ENCODE results near the gene MSMB. TPM values are rescaled to one million over a fixed set of nuclear protein-coding genes. Genes with fewer than 3 reads are reported as not detected.

Gene MSMB
- total and polyA plus RNA-seq, 2 of the 8 experiments (the other 6 are each of a cell fraction or from before 2014, with no cell fraction given) = not detected

DNA sequence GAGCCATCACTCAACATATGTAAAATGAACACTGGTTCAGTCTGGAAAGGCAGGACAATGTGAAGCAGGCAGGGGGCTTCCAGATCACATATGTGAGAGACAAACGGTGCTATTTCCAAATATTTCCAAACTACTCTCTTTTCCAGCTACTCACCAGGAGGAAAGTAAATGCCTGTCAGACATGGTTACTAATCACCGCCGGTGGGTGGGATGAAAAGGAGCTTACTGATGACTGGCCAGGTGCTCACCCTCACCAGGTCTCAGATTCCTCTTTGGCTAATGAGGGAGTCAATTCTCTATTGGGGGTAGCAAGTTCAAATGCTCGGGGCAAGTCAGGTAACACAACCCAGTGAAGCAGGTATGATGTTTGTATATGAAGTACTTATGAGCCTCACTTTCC is 9.7 kb upstream of the MSMB start:
- Histone ChIP-seq H3K27me3 (replicated peaks in 1 of 4; ENCODE audit: control insufficient read depth in 3 of 4, extremely low read depth in 1 of 4, insufficient read depth in 3 of 4, low read length in 3 of 4) (no peaks in the 10 kb centered on the region), H4K5ac (ENCODE audit: insufficient read length, low read depth, low read length) (no peak overlapping the region), H2AK5ac (ENCODE audit: low read depth, low read length) (no peak overlapping the region), H3K56ac (replicated peaks; ENCODE audit: insufficient read length, low read depth, low read length) (no peak overlapping the region), H3K4ac (replicated peaks; ENCODE audit: insufficient read length, low read depth, low read length) (no peak overlapping the region), H2BK12ac (ENCODE audit: low read depth, low read length) (no peak overlapping the region), H2AFZ (ENCODE audit: low read length) (no peak overlapping the region), H2BK120ac (replicated peaks; ENCODE audit: low read depth, low read length) (peak overlapping the region; percentile 13), H4K20me1 (replicated peaks in 1 of 2; ENCODE audit: control insufficient read depth in 1 of 2, insufficient read depth in 2 of 2, low read length in 2 of 2) (no peaks in the 10 kb centered on the region), H3K4me1 (replicated peaks in 1 of 4; ENCODE audit: control insufficient read depth in 3 of 4, insufficient read depth in 4 of 4, low read length in 3 of 4) (peaks cover 2 to 19% (median 10%) of the 10 kb centered on the region in 4 experiments; a peak in 6 of 7 replicates), H3K79me1 (ENCODE audit: low read depth, low read length) (no peaks in the 10 kb centered on the region), H3K23me2 (ENCODE audit: low read depth, low read length) (no peaks in the 10 kb centered on the region; the same call in 1 of the 2 replicates), H2BK15ac (ENCODE audit: low read length) (no peak overlapping the region), H3K18ac (ENCODE audit: extremely low read depth, low read length) (no peak overlapping the region), H3K4me2 (ENCODE audit: insufficient read depth in 1 of 2, low read depth in 2 of 2, low read length in 2 of 2) (no peak overlapping the region), H2BK5ac (ENCODE audit: low read depth, low read length) (no peak overlapping the region), H4K8ac (ENCODE audit: extremely low read depth, insufficient read depth, low read length) (no peak overlapping the region), H3K27ac (ENCODE audit: low read depth, low read length) (no peak overlapping the region), H3K4me3 (ENCODE audit: extremely low read depth in 1 of 4, insufficient read depth in 2 of 4, low read depth in 3 of 4, low read length in 4 of 4) (no peak overlapping the region), H3K9ac (replicated peaks in 1 of 4; ENCODE audit: extremely low read depth in 1 of 4, low read depth in 3 of 4, low read length in 3 of 4) (no peak overlapping the region), H3K36me3 (ENCODE audit: control insufficient read depth in 2 of 4, insufficient read depth in 4 of 4, low read length in 3 of 4) (no peaks in the 10 kb centered on the region), H3K23ac (ENCODE audit: insufficient read length) (no peak overlapping the region), H3K14ac (ENCODE audit: insufficient read length) (no peak overlapping the region), H4K91ac (replicated peaks; ENCODE audit: insufficient read length, low read length) (no peak overlapping the region), H3K79me2 (ENCODE audit: control insufficient read depth in 1 of 2, insufficient read depth in 2 of 2, low read length in 2 of 2) (no peaks in the 10 kb centered on the region), H2BK20ac (ENCODE audit: low read length) (no peak overlapping the region), H3K9me3 (ENCODE audit: insufficient read depth in 2 of 2, low read depth in 1 of 2, low read length in 1 of 2) (no peaks in the 10 kb centered on the region)
- no peak for TF ChIP-seq TEAD4 (IDR thresholded peaks at IDR 0.05; ENCODE audit: low read depth, low read length)
- TF ChIP-seq CHD1 (IDR thresholded peaks at IDR 0.05; ENCODE audit: low read depth, low read length) = no peak
- TF ChIP-seq RFX5 (IDR thresholded peaks at IDR 0.05; ENCODE audit: borderline replicate concordance, low read depth, low read length) = no peak
- TF ChIP-seq RXRA (IDR thresholded peaks at IDR 0.05; ENCODE audit: insufficient read depth, low read depth, low read length) = no peak
- no peak for TF ChIP-seq CHD2 (IDR thresholded peaks at IDR 0.05; ENCODE audit: low read length)
- TF ChIP-seq SAP30 (IDR thresholded peaks at IDR 0.05; ENCODE audit: insufficient read depth, insufficient replicate concordance, low read length) = no peak
- no peak for TF ChIP-seq ZNF274 (IDR thresholded peaks at IDR 0.05; ENCODE audit: borderline replicate concordance, extremely low read depth, low read length)
- no peak for TF ChIP-seq MAFK (IDR thresholded peaks at IDR 0.05; ENCODE audit: low read depth, low read length)
- no peak for TF ChIP-seq HDAC6 (IDR thresholded peaks at IDR 0.05; ENCODE audit: low read depth, low read length)
- POLR2A ChIA-PET (ENCODE audit: partially characterized antibody) = no interaction called here
- DNase-seq (ENCODE audit: low read depth in 1 of 2, low spot score in 2 of 2) (no peak), FAIRE-seq (no peak)
- CTCF ChIA-PET (ENCODE audit: partially characterized antibody) = interaction anchor here (0.5 kb wide), 1 partner anchor 11 kb away, joined by 3 read pairs; no protein-coding TSS in a partner anchor
- 97% methylated on average over 4 of the region's 4 CpGs; no CpG with 5 or more reads in 1 of the 2 experiments for WGBS, 2 experiments (ENCODE audit: extremely low coverage in 1 of 2, insufficient coverage in 1 of 2, insufficient read length in 1 of 2, insufficient replicate concordance in 2 of 2, low coverage in 1 of 2, low lambda C conversion rate in 2 of 2, missing lambda C conversion rate in 1 of 2)

All from H1 (cell line).